ENCODE measurements around the gene SCFD2. TPM values are rescaled to one million over a fixed set of nuclear protein-coding genes. Genes with fewer than 3 reads are reported as not detected.

The SCFD2 gene
- total and polyA plus RNA-seq, 10 of the 15 experiments (the other 5 are each of a cell fraction or from before 2014, with no cell fraction given) = 4.8 to 37.6 (median 24.9) TPM

- intact Hi-C loops (cut with micrococcal nuclease; ENCODE audit: unreplicated experiment) = loop anchor here (1.0 to 10.0 kb wide), 6 partner anchors 73 to 607 kb away; no protein-coding TSS in a partner anchor
- Histone ChIP-seq H3K36me3 (ENCODE audit: control insufficient read depth in 2 of 2, insufficient read depth in 2 of 2, low read length in 1 of 2) (no peaks in the 10 kb centered on the region; a peak in 1 of 4 replicates), H3K9ac (ENCODE audit: control insufficient read depth, insufficient read depth, low read length) (no peak overlapping the region), H3K79me2 (ENCODE audit: control insufficient read depth, insufficient read depth, low read length) (no peaks in the 10 kb centered on the region), H3K4me2 (ENCODE audit: control insufficient read depth, insufficient read depth) (no peak overlapping the region), H3K27ac (ENCODE audit: control insufficient read depth, insufficient read depth) (no peak overlapping the region), H4K20me1 (ENCODE audit: control insufficient read depth, insufficient read depth) (no peaks in the 10 kb centered on the region), H3K4me1 (ENCODE audit: control insufficient read depth, insufficient read depth, low read length) (no peaks in the 10 kb centered on the region), H3K9me3 (replicated peaks; ENCODE audit: control insufficient read depth, insufficient read depth, low read length) (no peaks in the 10 kb centered on the region), H2AFZ (ENCODE audit: control insufficient read depth, low read depth, low read length) (no peak overlapping the region), H3K4me3 (no peak overlapping the region), H3K27me3 (replicated peaks in 1 of 2; ENCODE audit: control insufficient read depth in 2 of 2, insufficient read depth in 2 of 2, low read length in 1 of 2) (no peaks in the 10 kb centered on the region)
- peak; percentile 66 for FAIRE-seq
- SMC1A ChIA-PET (ENCODE audit: uncharacterized antibody, unreplicated experiment) = interaction anchor here (0.8 to 2.8 kb wide), 13 partner anchors 26 to 1250 kb away, joined by 3 to 20 read pairs (median 4); no protein-coding TSS in a partner anchor
- in situ Hi-C loops (cut with MboI) = loop anchor here (5.0 kb wide), 2 partner anchors 436 to 606 kb away; no protein-coding TSS in a partner anchor
- WGBS (ENCODE audit: insufficient coverage, insufficient replicate concordance, low lambda C conversion rate, missing lambda C conversion rate) = 0% methylated on average over 1 of the region's 1 CpG
- no TSS peak for BruUV-seq (replicated peaks)
- CTCF ChIA-PET = interaction anchor here (0.6 to 6.4 kb wide), 24 partner anchors 17 to 749 kb away, joined by 3 to 91 read pairs (median 3); no protein-coding TSS in a partner anchor
- POLR2A ChIA-PET = no interaction called here
- no peak for DNase-seq (ENCODE audit: low read depth, low spot score)
- ATAC-seq = peak; percentile 94
- RAD21 ChIA-PET (ENCODE audit: unreplicated experiment) = interaction anchor here (1.0 to 3.7 kb wide), 7 partner anchors 41 to 608 kb away, joined by 3 to 30 read pairs (median 5); no protein-coding TSS in a partner anchor
- TF ChIP-seq SMC3 (IDR thresholded peaks at IDR 0.05; ENCODE audit: borderline replicate concordance, low read length) = peak; percentile 80; the same call in 1 of the 2 replicates
- TF ChIP-seq IRF5 (IDR thresholded peaks at IDR 0.05; ENCODE audit: borderline replicate concordance) = no peak
- TF ChIP-seq ZNF207 (IDR thresholded peaks at IDR 0.05; ENCODE audit: borderline replicate concordance) = no peak
- TF ChIP-seq ATF2 (IDR thresholded peaks at IDR 0.05; ENCODE audit: low read length) = no peak
- TF ChIP-seq RELB (IDR thresholded peaks at IDR 0.05; ENCODE audit: low read depth) = no peak
- no peak for TF ChIP-seq ASH2L (IDR thresholded peaks at IDR 0.05; ENCODE audit: borderline replicate concordance, low read depth)
- TF ChIP-seq CTCF (IDR thresholded peaks at IDR 0.05 in 2 of 3, conservative IDR thresholded peaks at IDR 0.05 in 1 of 3; ENCODE audit: control insufficient read depth in 2 of 3, extremely low read depth in 1 of 3, insufficient read depth in 1 of 3, low read depth in 3 of 3, low read length in 3 of 3) = peak; percentile 42 to 63 (median 47); a peak in 5 of 6 replicates
- TF ChIP-seq FOXK2 (IDR thresholded peaks at IDR 0.05) = no peak
- peak; percentile 80 for TF ChIP-seq RAD21 (IDR thresholded peaks at IDR 0.05; ENCODE audit: insufficient read depth, low read depth, low read length)
- TF ChIP-seq TARDBP (IDR thresholded peaks at IDR 0.05; ENCODE audit: borderline replicate concordance) = no peak
- no peak for TF ChIP-seq TAF1 (IDR thresholded peaks at IDR 0.05; ENCODE audit: borderline replicate concordance, low read depth, low read length)
- no peak for TF ChIP-seq RB1 (IDR thresholded peaks at IDR 0.05; ENCODE audit: borderline replicate concordance)
- no peak for TF ChIP-seq NFIC (IDR thresholded peaks at IDR 0.05; ENCODE audit: low read depth, low read length)
These were observed 382.1 kb downstream of the SCFD2 start for GRCh38 chr4:52983563-52984303.
